ENCODE data around the gene C11orf98.
A peak's percentile ranks its signal among the peaks of the same experiment; 100 is the strongest.
"Not testable (repeated sequence)": the region's sequence is repeated elsewhere in the genome, so short reads cannot be mapped to it uniquely, and the experiment has no call there.

The C11orf98 gene

DNA sequence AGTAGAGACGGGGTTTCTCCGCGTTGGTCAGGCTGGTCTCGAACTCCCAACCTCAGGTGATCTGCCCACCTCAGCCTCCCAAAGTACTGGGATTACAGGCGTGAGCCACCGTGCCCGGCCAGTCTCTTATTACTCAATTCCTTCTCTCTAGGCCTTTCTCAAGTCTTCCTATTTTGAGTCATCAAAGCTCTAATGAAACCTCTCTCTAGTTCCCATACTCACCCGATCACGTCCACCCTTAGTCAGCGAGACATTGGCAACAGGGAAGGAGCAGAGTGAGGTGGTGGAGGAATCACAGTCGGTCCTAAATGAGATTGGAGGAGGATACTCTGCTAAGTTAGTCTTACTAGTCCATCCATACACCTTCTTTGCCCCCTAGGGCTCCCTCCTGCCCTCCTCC is 37.2 kb upstream of the C11orf98 start:
- no peak overlapping the region for H3K4me3 ChIP-seq (ENCODE audit: low read length)
- peak; percentile 73 for DNase-seq (ENCODE audit: low read depth)
- TF ChIP-seq, protein P1, sequence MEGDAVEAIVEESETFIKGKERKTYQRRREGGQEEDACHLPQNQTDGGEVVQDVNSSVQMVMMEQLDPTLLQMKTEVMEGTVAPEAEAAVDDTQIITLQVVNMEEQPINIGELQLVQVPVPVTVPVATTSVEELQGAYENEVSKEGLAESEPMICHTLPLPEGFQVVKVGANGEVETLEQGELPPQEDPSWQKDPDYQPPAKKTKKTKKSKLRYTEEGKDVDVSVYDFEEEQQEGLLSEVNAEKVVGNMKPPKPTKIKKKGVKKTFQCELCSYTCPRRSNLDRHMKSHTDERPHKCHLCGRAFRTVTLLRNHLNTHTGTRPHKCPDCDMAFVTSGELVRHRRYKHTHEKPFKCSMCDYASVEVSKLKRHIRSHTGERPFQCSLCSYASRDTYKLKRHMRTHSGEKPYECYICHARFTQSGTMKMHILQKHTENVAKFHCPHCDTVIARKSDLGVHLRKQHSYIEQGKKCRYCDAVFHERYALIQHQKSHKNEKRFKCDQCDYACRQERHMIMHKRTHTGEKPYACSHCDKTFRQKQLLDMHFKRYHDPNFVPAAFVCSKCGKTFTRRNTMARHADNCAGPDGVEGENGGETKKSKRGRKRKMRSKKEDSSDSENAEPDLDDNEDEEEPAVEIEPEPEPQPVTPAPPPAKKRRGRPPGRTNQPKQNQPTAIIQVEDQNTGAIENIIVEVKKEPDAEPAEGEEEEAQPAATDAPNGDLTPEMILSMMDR (IDR thresholded peaks at IDR 0.05; ENCODE audit: insufficient read depth, low read depth, low read length, missing control alignments), result no peak

- peak; percentile 86 for DNase-seq (ENCODE audit: low read depth)
- TF ChIP-seq, protein P1 (IDR thresholded peaks at IDR 0.05; ENCODE audit: insufficient read depth, low read depth, low read length, missing control alignments), result peak; percentile 88
- H3K4me3 ChIP-seq (ENCODE audit: low read length), result no peak overlapping the region
These were observed 29.6 kb upstream of the C11orf98 start for GRCh38 chr11:62694455-62695167.

- not testable (repeated sequence) for H3K4me3 ChIP-seq (ENCODE audit: low read length)
These were observed 28.6 kb upstream of the C11orf98 start for GRCh38 chr11:62693624-62694023.

GRCh38 chr11:62689421-62690183 is 24.6 kb upstream of the C11orf98 start, which contains the start of gene LRRN4CL:
LRRN4CL (minus strand) TSS chr11:62689530; CDS start chr11:62688508, 1,022 bp downstream.
- TF ChIP-seq, protein P1 (IDR thresholded peaks at IDR 0.05; ENCODE audit: insufficient read depth, low read depth, low read length, missing control alignments), result no peak
- DNase-seq (ENCODE audit: low read depth), result peak; percentile 32
- no peak within 1 kb of the TSS for H3K4me3 ChIP-seq (ENCODE audit: low read length)

More at GRCh38 chr11:62693624-62694023, 28.6 kb upstream of the C11orf98 start:
- not testable (repeated sequence) for DNase-seq (ENCODE audit: low read depth)

DNA sequence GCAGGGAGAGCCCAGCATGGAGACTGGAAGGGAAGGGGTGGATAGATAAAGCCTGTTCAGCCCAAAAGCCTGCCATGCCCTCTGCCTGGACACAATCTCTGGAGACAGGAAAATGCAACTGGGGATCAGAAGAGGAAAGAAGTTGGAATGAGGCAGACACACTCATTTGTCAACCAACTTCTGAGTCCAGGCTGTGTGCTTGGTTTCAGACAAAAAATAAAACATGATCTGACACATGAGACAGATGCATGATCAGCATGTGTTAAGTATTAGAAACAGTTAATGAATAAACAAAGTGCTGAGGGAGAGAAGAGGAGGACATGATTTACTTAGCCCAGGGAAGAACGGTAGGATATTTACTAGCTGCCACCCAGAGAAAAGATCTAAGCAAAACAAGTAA is 23.5 kb upstream of the C11orf98 start:
- no peak overlapping the region for H3K4me3 ChIP-seq (ENCODE audit: low read length)
- DNase-seq (ENCODE audit: low read depth), result no peak
- TF ChIP-seq, protein P1 (IDR thresholded peaks at IDR 0.05; ENCODE audit: insufficient read depth, low read depth, low read length, missing control alignments), result no peak

DNA sequence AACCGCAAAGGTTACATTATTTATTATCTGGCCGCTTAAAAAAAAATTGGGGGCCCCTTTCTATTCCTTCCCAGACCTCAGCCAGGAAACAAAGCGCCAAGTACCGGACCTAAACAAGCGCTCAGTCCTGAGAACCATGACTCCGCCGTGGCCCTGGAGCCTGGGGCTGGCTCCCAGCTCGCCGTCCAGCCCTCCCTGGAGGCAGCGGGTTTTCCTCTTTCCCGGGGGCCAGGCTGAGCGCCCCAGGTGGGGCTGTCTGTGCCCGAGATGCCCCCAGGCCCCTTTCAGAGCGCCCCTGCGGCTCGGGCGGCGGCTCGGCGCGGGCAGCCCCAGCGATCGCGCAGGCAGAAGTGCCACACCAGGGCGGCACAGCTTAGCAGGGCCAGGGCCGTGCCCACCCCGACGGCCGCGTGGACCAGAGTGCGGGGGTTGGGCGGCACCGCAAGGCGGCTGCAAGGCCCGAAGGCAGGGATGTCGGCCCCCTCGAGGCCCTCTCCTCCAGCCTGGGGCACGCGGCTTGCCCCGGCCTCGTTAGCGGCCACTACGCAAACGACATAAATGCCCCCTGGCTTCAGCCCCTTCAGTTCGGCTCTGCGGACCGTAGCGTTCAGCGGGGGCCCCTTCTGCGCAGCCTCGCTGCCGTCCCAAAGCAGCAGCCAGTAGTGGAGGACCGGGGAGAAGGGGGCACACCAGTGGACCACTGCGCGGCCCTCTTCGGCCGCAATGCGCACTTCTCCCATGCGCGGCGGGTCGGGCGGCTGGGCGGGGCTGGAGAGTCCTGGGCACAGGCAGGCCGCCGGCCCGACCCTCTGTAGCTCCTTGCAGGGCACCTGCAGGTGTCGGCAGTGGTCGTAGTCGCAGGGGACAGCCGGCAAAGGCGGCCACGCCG is 22.7 kb upstream of the C11orf98 start:
- DNase-seq (ENCODE audit: low read depth), result no peak
- TF ChIP-seq, protein P1 (IDR thresholded peaks at IDR 0.05; ENCODE audit: insufficient read depth, low read depth, low read length, missing control alignments), result no peak
- no peak overlapping the region for H3K4me3 ChIP-seq (ENCODE audit: low read length)

GRCh38 chr11:62682518-62682917 is 17.5 kb upstream of the C11orf98 start:
- TF ChIP-seq, protein P1 (IDR thresholded peaks at IDR 0.05; ENCODE audit: insufficient read depth, low read depth, low read length, missing control alignments), result no peak
- DNase-seq (ENCODE audit: low read depth), result no peak
- no peak overlapping the region for H3K4me3 ChIP-seq (ENCODE audit: low read length)

All from epithelial cell of esophagus (primary cell).